DND-41 (cell line): ENCODE data around the gene SPATA22.
A peak's percentile ranks its signal among the peaks of the same experiment; 100 is the strongest.

ENCODE experiments used
- ATAC-seq: fragments of 200-7000 bp; cut with Tn5 transposase; 3 replicates; pipeline ENCODE4 v1.9.1; 2021; ENCODE audit warnings: low read depth; ENCODE audit not compliant: insufficient read depth
- DNase-seq: peaks from one replicate; pipeline ENCODE4 v3.0.0-alpha.2; 2020
- H2AFZ ChIP-seq: 2 replicates; pipeline ENCODE4 v1.6.0; 2012; ENCODE audit warnings: low read depth, low read length
- H3K27ac ChIP-seq: 2 replicates; pipeline ENCODE4 v1.5.1; 2012; ENCODE audit warnings: low read length, inconsistent platforms
- H3K27me3 ChIP-seq: fragments of 200-600 bp; sonication (generic); 2 replicates; pipeline ENCODE4 v1.6.0; 2012; ENCODE audit warnings: low read length, mild to moderate bottlenecking, inconsistent platforms; ENCODE audit not compliant: insufficient read depth, poor library complexity
- H3K36me3 ChIP-seq: 2 replicates; pipeline ENCODE4 v1.5.1; 2012; ENCODE audit warnings: low read length, inconsistent platforms; ENCODE audit not compliant: insufficient read depth
- H3K4me1 ChIP-seq: 2 replicates; pipeline ENCODE4 v1.5.1; 2012; ENCODE audit warnings: mild to moderate bottlenecking, low read length; ENCODE audit not compliant: insufficient read depth
- H3K4me2 ChIP-seq: 2 replicates; pipeline ENCODE4 v1.6.0; 2012; ENCODE audit warnings: mild to moderate bottlenecking, moderate library complexity, low read length, inconsistent platforms; ENCODE audit not compliant: insufficient read depth
- H3K4me3 ChIP-seq, 2 experiments: fragments of 200-600 bp in 1 of 2; shearing (Covaris generic) in 1 of 2; 2 replicates each; pipeline ENCODE4 v1.5.1; 2012 to 2016; ENCODE audit warnings: inconsistent platforms in 2 of 2, low read length in 2 of 2, mild to moderate bottlenecking in 2 of 2, low read depth in 1 of 2, moderate library complexity in 1 of 2
- H3K79me2 ChIP-seq: 2 replicates; pipeline ENCODE4 v1.6.0; 2012; ENCODE audit warnings: low read length, inconsistent platforms; ENCODE audit not compliant: insufficient read depth
- H3K9ac ChIP-seq: 2 replicates; pipeline ENCODE4 v1.6.0; 2012; ENCODE audit warnings: low read depth, mild to moderate bottlenecking, inconsistent platforms, low read length, moderate library complexity
- H3K9me3 ChIP-seq: 2 replicates; pipeline ENCODE4 v1.5.1; 2012; ENCODE audit warnings: low read length, moderate library complexity, mild to moderate bottlenecking, inconsistent platforms; ENCODE audit not compliant: insufficient read depth, severe bottlenecking
- H4K20me1 ChIP-seq: 2 replicates; pipeline ENCODE4 v1.6.0; 2012; ENCODE audit warnings: low read length; ENCODE audit not compliant: insufficient read depth
- CTCF ChIP-seq: IDR thresholded peaks from 2 replicates; pipeline ENCODE4 v1.5.1; 2012; ENCODE audit warnings: borderline replicate concordance, low read length, moderate library complexity, mild to moderate bottlenecking; ENCODE audit not compliant: poor library complexity, severe bottlenecking; ENCODE audit errors: extremely low read depth
- EZH2 ChIP-seq: IDR thresholded peaks from 3 replicates; pipeline ENCODE4 v1.6.1; 2012; ENCODE audit warnings: borderline replicate concordance, low read depth, mild to moderate bottlenecking, moderate library complexity, low read length, inconsistent platforms; ENCODE audit not compliant: severe bottlenecking

SPATA22 gene

GRCh38 chr17:3448059-3448665 is 23.5 kb downstream of the SPATA22 start:
- Histone ChIP-seq H3K27ac (no peak overlapping the region), H3K4me3 (no peak overlapping the region), H3K27me3 (peaks cover 14% of the 10 kb centered on the region), H3K4me1 (no peaks in the 10 kb centered on the region), H3K9ac (no peak overlapping the region), H3K4me2 (no peak overlapping the region), H3K36me3 (no peaks in the 10 kb centered on the region), H4K20me1 (no peaks in the 10 kb centered on the region), H3K79me2 (no peaks in the 10 kb centered on the region), H3K9me3 (no peaks in the 10 kb centered on the region), H2AFZ (no peak overlapping the region)
- TF ChIP-seq CTCF, result no peak
- TF ChIP-seq EZH2, result no peak
- DNase-seq (no peak), ATAC-seq (no peak)

GRCh38 chr17:3447625-3448024 is 24.0 kb downstream of the SPATA22 start:
- Histone ChIP-seq H2AFZ (no peak overlapping the region), H4K20me1 (no peaks in the 10 kb centered on the region), H3K4me3 (no peak overlapping the region), H3K9me3 (no peaks in the 10 kb centered on the region), H3K36me3 (no peaks in the 10 kb centered on the region), H3K9ac (no peak overlapping the region), H3K4me1 (no peaks in the 10 kb centered on the region), H3K27me3 (peaks cover 14% of the 10 kb centered on the region), H3K79me2 (no peaks in the 10 kb centered on the region), H3K27ac (no peak overlapping the region), H3K4me2 (no peak overlapping the region)
- no peak for TF ChIP-seq EZH2
- TF ChIP-seq CTCF, result peak; percentile 44
- DNase-seq, result no peak
- ATAC-seq, result no peak

- Histone ChIP-seq H3K27me3 (peaks cover 24% of the 10 kb centered on the region), H3K79me2 (no peaks in the 10 kb centered on the region), H3K4me3 (no peak overlapping the region), H3K9me3 (no peaks in the 10 kb centered on the region), H3K27ac (no peak overlapping the region), H3K4me1 (no peaks in the 10 kb centered on the region), H4K20me1 (no peaks in the 10 kb centered on the region), H3K9ac (no peak overlapping the region), H2AFZ (no peak overlapping the region), H3K4me2 (no peak overlapping the region), H3K36me3 (no peaks in the 10 kb centered on the region)
- DNase-seq (no peak), ATAC-seq (no peak)
- TF ChIP-seq EZH2 (no peak), CTCF (no peak)
These were observed 31.2 kb downstream of the SPATA22 start for GRCh38 chr17:3440451-3440850.

GRCh38 chr17:3438368-3438767 is 33.3 kb downstream of the SPATA22 start:
- Histone ChIP-seq H4K20me1 (no peaks in the 10 kb centered on the region), H3K27ac (no peak overlapping the region), H3K4me2 (no peak overlapping the region), H3K27me3 (peaks cover 19% of the 10 kb centered on the region), H3K9me3 (no peaks in the 10 kb centered on the region), H3K9ac (no peak overlapping the region), H3K4me1 (no peaks in the 10 kb centered on the region), H3K4me3 (no peak overlapping the region), H3K36me3 (no peaks in the 10 kb centered on the region), H3K79me2 (no peaks in the 10 kb centered on the region), H2AFZ (no peak overlapping the region)
- TF ChIP-seq EZH2 (no peak), CTCF (no peak)
- ATAC-seq (no peak), DNase-seq (no peak)
